ENCODE data around the gene LYRM7. TPM values are rescaled to one million over a fixed set of nuclear protein-coding genes. Genes with fewer than 3 reads are reported as not detected.

The LYRM7 gene
- total RNA-seq, 1 donor from 2014 or later, result 13.6 TPM

- Histone ChIP-seq H3K36me3 (ENCODE audit: control insufficient read depth in 3 of 3, insufficient read depth in 3 of 3, low read length in 3 of 3) (no peaks in the 10 kb centered on the region), H3K9me3 (ENCODE audit: control insufficient read depth in 3 of 3, low read length in 3 of 3) (no peaks in the 10 kb centered on the region), H3K4me3 (ENCODE audit: low read length in 3 of 3) (no peak overlapping the region), H3K27ac (ENCODE audit: low read depth, low read length) (no peak overlapping the region), H3K27me3 (ENCODE audit: control insufficient read depth in 3 of 3, insufficient read depth in 3 of 3, low read length in 3 of 3) (no peaks in the 10 kb centered on the region), H3K9ac (ENCODE audit: low read depth in 1 of 3, low read length in 3 of 3) (no peak overlapping the region), H3K4me1 (ENCODE audit: control insufficient read depth in 3 of 3, insufficient read depth in 3 of 3, low read length in 3 of 3) (no peaks in the 10 kb centered on the region)
Observed at GRCh38 chr5:131225282-131225974, 54.7 kb downstream of the LYRM7 start.

GRCh38 chr5:131226899-131227298 lies 56.2 kb downstream of the LYRM7 start:
- no peak overlapping the region for H3K4me3 ChIP-seq (ENCODE audit: low read length in 3 of 3)
- no peaks in the 10 kb centered on the region for H3K36me3 ChIP-seq (ENCODE audit: control insufficient read depth in 3 of 3, insufficient read depth in 3 of 3, low read length in 3 of 3)
- no peak overlapping the region for H3K27ac ChIP-seq (ENCODE audit: low read depth, low read length)
- no peak overlapping the region for H3K9ac ChIP-seq (ENCODE audit: low read depth in 1 of 3, low read length in 3 of 3)
- no peaks in the 10 kb centered on the region for H3K4me1 ChIP-seq (ENCODE audit: control insufficient read depth in 3 of 3, insufficient read depth in 3 of 3, low read length in 3 of 3)
- no peaks in the 10 kb centered on the region for H3K27me3 ChIP-seq (ENCODE audit: control insufficient read depth in 3 of 3, insufficient read depth in 3 of 3, low read length in 3 of 3)
- no peaks in the 10 kb centered on the region for H3K9me3 ChIP-seq (ENCODE audit: control insufficient read depth in 3 of 3, low read length in 3 of 3)

- Histone ChIP-seq H3K4me1 (ENCODE audit: control insufficient read depth in 3 of 3, insufficient read depth in 3 of 3, low read length in 3 of 3) (no peaks in the 10 kb centered on the region), H3K27me3 (ENCODE audit: control insufficient read depth in 3 of 3, insufficient read depth in 3 of 3, low read length in 3 of 3) (no peaks in the 10 kb centered on the region), H3K9me3 (ENCODE audit: control insufficient read depth in 3 of 3, low read length in 3 of 3) (no peaks in the 10 kb centered on the region), H3K27ac (ENCODE audit: low read depth, low read length) (no peak overlapping the region), H3K9ac (ENCODE audit: low read depth in 1 of 3, low read length in 3 of 3) (no peak overlapping the region), H3K4me3 (ENCODE audit: low read length in 3 of 3) (no peak overlapping the region), H3K36me3 (ENCODE audit: control insufficient read depth in 3 of 3, insufficient read depth in 3 of 3, low read length in 3 of 3) (no peaks in the 10 kb centered on the region)
Observed at GRCh38 chr5:131228646-131229045, 57.9 kb downstream of the LYRM7 start.

GRCh38 chr5:131229623-131230022 lies 58.9 kb downstream of the LYRM7 start:
- no peak overlapping the region for H3K27ac ChIP-seq (ENCODE audit: low read depth, low read length)

GRCh38 chr5:131230406-131230805 lies 59.7 kb downstream of the LYRM7 start:
- Histone ChIP-seq H3K27me3 (ENCODE audit: control insufficient read depth in 3 of 3, insufficient read depth in 3 of 3, low read length in 3 of 3) (no peaks in the 10 kb centered on the region), H3K9me3 (ENCODE audit: control insufficient read depth in 3 of 3, low read length in 3 of 3) (no peaks in the 10 kb centered on the region), H3K9ac (ENCODE audit: low read depth in 1 of 3, low read length in 3 of 3) (no peak overlapping the region), H3K36me3 (ENCODE audit: control insufficient read depth in 3 of 3, insufficient read depth in 3 of 3, low read length in 3 of 3) (no peaks in the 10 kb centered on the region), H3K4me3 (ENCODE audit: low read length in 3 of 3) (no peak overlapping the region), H3K4me1 (ENCODE audit: control insufficient read depth in 3 of 3, insufficient read depth in 3 of 3, low read length in 3 of 3) (no peaks in the 10 kb centered on the region), H3K27ac (ENCODE audit: low read depth, low read length) (no peak overlapping the region)

More at GRCh38 chr5:131229623-131230022, 58.9 kb downstream of the LYRM7 start:
- Histone ChIP-seq H3K9ac (ENCODE audit: low read depth in 1 of 3, low read length in 3 of 3) (no peak overlapping the region), H3K4me1 (ENCODE audit: control insufficient read depth in 3 of 3, insufficient read depth in 3 of 3, low read length in 3 of 3) (no peaks in the 10 kb centered on the region), H3K27me3 (ENCODE audit: control insufficient read depth in 3 of 3, insufficient read depth in 3 of 3, low read length in 3 of 3) (no peaks in the 10 kb centered on the region), H3K4me3 (ENCODE audit: low read length in 3 of 3) (no peak overlapping the region), H3K36me3 (ENCODE audit: control insufficient read depth in 3 of 3, insufficient read depth in 3 of 3, low read length in 3 of 3) (no peaks in the 10 kb centered on the region), H3K9me3 (ENCODE audit: control insufficient read depth in 3 of 3, low read length in 3 of 3) (no peaks in the 10 kb centered on the region)

GRCh38 chr5:131239686-131240085 lies 68.9 kb downstream of the LYRM7 start:
- H3K4me1 ChIP-seq (ENCODE audit: control insufficient read depth in 3 of 3, insufficient read depth in 3 of 3, low read length in 3 of 3), result no peaks in the 10 kb centered on the region
- H3K9ac ChIP-seq (ENCODE audit: low read depth in 1 of 3, low read length in 3 of 3), result no peak overlapping the region
- no peaks in the 10 kb centered on the region for H3K9me3 ChIP-seq (ENCODE audit: control insufficient read depth in 3 of 3, low read length in 3 of 3)
- H3K4me3 ChIP-seq (ENCODE audit: low read length in 3 of 3), result no peak overlapping the region
- no peaks in the 10 kb centered on the region for H3K36me3 ChIP-seq (ENCODE audit: control insufficient read depth in 3 of 3, insufficient read depth in 3 of 3, low read length in 3 of 3)
- no peak overlapping the region for H3K27ac ChIP-seq (ENCODE audit: low read depth, low read length)
- H3K27me3 ChIP-seq (ENCODE audit: control insufficient read depth in 3 of 3, insufficient read depth in 3 of 3, low read length in 3 of 3), result no peaks in the 10 kb centered on the region

- no peaks in the 10 kb centered on the region for H3K9me3 ChIP-seq (ENCODE audit: control insufficient read depth in 3 of 3, low read length in 3 of 3)
- H3K4me1 ChIP-seq (ENCODE audit: control insufficient read depth in 3 of 3, insufficient read depth in 3 of 3, low read length in 3 of 3), result no peaks in the 10 kb centered on the region
- no peak overlapping the region for H3K27ac ChIP-seq (ENCODE audit: low read depth, low read length)
- H3K9ac ChIP-seq (ENCODE audit: low read depth in 1 of 3, low read length in 3 of 3), result no peak overlapping the region
- H3K4me3 ChIP-seq (ENCODE audit: low read length in 3 of 3), result no peak overlapping the region
- no peaks in the 10 kb centered on the region for H3K36me3 ChIP-seq (ENCODE audit: control insufficient read depth in 3 of 3, insufficient read depth in 3 of 3, low read length in 3 of 3)
- H3K27me3 ChIP-seq (ENCODE audit: control insufficient read depth in 3 of 3, insufficient read depth in 3 of 3, low read length in 3 of 3), result no peaks in the 10 kb centered on the region
Observed at GRCh38 chr5:131242728-131243255, 72.0 kb downstream of the LYRM7 start.

- H3K27ac ChIP-seq (ENCODE audit: low read depth, low read length), result no peak overlapping the region
- H3K9me3 ChIP-seq (ENCODE audit: control insufficient read depth in 3 of 3, low read length in 3 of 3), result no peaks in the 10 kb centered on the region
Observed at GRCh38 chr5:131245312-131245711, 74.6 kb downstream of the LYRM7 start.

GRCh38 chr5:131245948-131246347 lies 75.2 kb downstream of the LYRM7 start:
- no peaks in the 10 kb centered on the region for H3K27me3 ChIP-seq (ENCODE audit: control insufficient read depth in 3 of 3, insufficient read depth in 3 of 3, low read length in 3 of 3)
- no peaks in the 10 kb centered on the region for H3K36me3 ChIP-seq (ENCODE audit: control insufficient read depth in 3 of 3, insufficient read depth in 3 of 3, low read length in 3 of 3)
- H3K27ac ChIP-seq (ENCODE audit: low read depth, low read length), result no peak overlapping the region
- no peaks in the 10 kb centered on the region for H3K9me3 ChIP-seq (ENCODE audit: control insufficient read depth in 3 of 3, low read length in 3 of 3)
- no peaks in the 10 kb centered on the region for H3K4me1 ChIP-seq (ENCODE audit: control insufficient read depth in 3 of 3, insufficient read depth in 3 of 3, low read length in 3 of 3)
- no peak overlapping the region for H3K9ac ChIP-seq (ENCODE audit: low read depth in 1 of 3, low read length in 3 of 3)
- no peak overlapping the region for H3K4me3 ChIP-seq (ENCODE audit: low read length in 3 of 3)

More at GRCh38 chr5:131245312-131245711, 74.6 kb downstream of the LYRM7 start:
- Histone ChIP-seq H3K36me3 (ENCODE audit: control insufficient read depth in 3 of 3, insufficient read depth in 3 of 3, low read length in 3 of 3) (no peaks in the 10 kb centered on the region), H3K27me3 (ENCODE audit: control insufficient read depth in 3 of 3, insufficient read depth in 3 of 3, low read length in 3 of 3) (no peaks in the 10 kb centered on the region), H3K4me3 (ENCODE audit: low read length in 3 of 3) (no peak overlapping the region), H3K9ac (ENCODE audit: low read depth in 1 of 3, low read length in 3 of 3) (no peak overlapping the region), H3K4me1 (ENCODE audit: control insufficient read depth in 3 of 3, insufficient read depth in 3 of 3, low read length in 3 of 3) (no peaks in the 10 kb centered on the region)

GRCh38 chr5:131246504-131246903 lies 75.8 kb downstream of the LYRM7 start:
- H3K27me3 ChIP-seq (ENCODE audit: control insufficient read depth in 3 of 3, insufficient read depth in 3 of 3, low read length in 3 of 3), result no peaks in the 10 kb centered on the region
- H3K9ac ChIP-seq (ENCODE audit: low read depth in 1 of 3, low read length in 3 of 3), result no peak overlapping the region
- H3K9me3 ChIP-seq (ENCODE audit: control insufficient read depth in 3 of 3, low read length in 3 of 3), result no peaks in the 10 kb centered on the region
- no peak overlapping the region for H3K27ac ChIP-seq (ENCODE audit: low read depth, low read length)
- H3K4me3 ChIP-seq (ENCODE audit: low read length in 3 of 3), result no peak overlapping the region
- no peaks in the 10 kb centered on the region for H3K4me1 ChIP-seq (ENCODE audit: control insufficient read depth in 3 of 3, insufficient read depth in 3 of 3, low read length in 3 of 3)
- H3K36me3 ChIP-seq (ENCODE audit: control insufficient read depth in 3 of 3, insufficient read depth in 3 of 3, low read length in 3 of 3), result no peaks in the 10 kb centered on the region

Measured in skeletal muscle tissue (tissue), 4 donors.